Keratinocyte (primary cell): ENCODE data around the gene HLA-DMA. TPM values are rescaled to one million over a fixed set of nuclear protein-coding genes. Genes with fewer than 3 reads are reported as not detected.

Source experiments
- DNase-seq: peaks from one replicate; pipeline ENCODE4 v3.0.0-alpha.2; 2011; ENCODE audit warnings: low read depth, missing footprints, low spot score
- FAIRE-seq: peaks from 2 replicates; lab custom pipeline; 2011; peaks lifted over from hg19 to GRCh38; lab: Jason Lieb, UNC
- H2AFZ ChIP-seq: 2 replicates; pipeline ENCODE4 v1.6.0; 2012; ENCODE audit warnings: low read length, control low read depth, inconsistent platforms; ENCODE audit not compliant: control insufficient read depth
- H3K27ac ChIP-seq: 2 replicates; pipeline ENCODE4 v1.5.1; 2011; ENCODE audit warnings: low read length; ENCODE audit not compliant: control insufficient read depth, insufficient read depth
- H3K27me3 ChIP-seq: 3 replicates; pipeline ENCODE4 v1.6.0; 2011; ENCODE audit warnings: low read length; ENCODE audit not compliant: control insufficient read depth, insufficient read depth; ENCODE audit errors: extremely low read depth
- H3K36me3 ChIP-seq, 2 experiments: 2 replicates in 1 of 2; 3 replicates in 1 of 2; pipeline ENCODE4 v1.5.1; 2011; ENCODE audit warnings: low read length in 2 of 2, mild to moderate bottlenecking in 1 of 2; ENCODE audit not compliant: control insufficient read depth in 2 of 2, insufficient read depth in 2 of 2; ENCODE audit errors: extremely low read depth in 1 of 2
- H3K4me1 ChIP-seq: 3 replicates; pipeline ENCODE4 v1.5.1; 2011; ENCODE audit warnings: low read length; ENCODE audit not compliant: control insufficient read depth, insufficient read depth; ENCODE audit errors: extremely low read depth
- H3K4me2 ChIP-seq: 3 replicates; pipeline ENCODE4 v1.6.0; 2011; ENCODE audit warnings: low read depth, low read length; ENCODE audit not compliant: control insufficient read depth, insufficient read depth; ENCODE audit errors: extremely low read depth
- H3K4me3 ChIP-seq, 3 experiments: fragments of 200-600 bp in 1 of 3; sonication (generic) in 1 of 3; 2 replicates in 2 of 3; 3 replicates in 1 of 3; pipeline ENCODE4 v1.5.1; 2011 to 2016; ENCODE audit warnings: low read length in 3 of 3, mild to moderate bottlenecking in 3 of 3, control low read depth in 2 of 3, inconsistent platforms in 1 of 3, low read depth in 1 of 3, mixed read lengths in 1 of 3, mixed run types in 1 of 3, moderate library complexity in 1 of 3; ENCODE audit not compliant: control insufficient read depth in 2 of 3, insufficient read depth in 2 of 3; ENCODE audit errors: extremely low read depth in 1 of 3
- H3K79me2 ChIP-seq: 2 replicates; pipeline ENCODE4 v1.6.0; 2012; ENCODE audit warnings: low read length; ENCODE audit not compliant: control insufficient read depth, insufficient read depth
- H3K9ac ChIP-seq: 3 replicates; pipeline ENCODE4 v1.6.0; 2011; ENCODE audit warnings: low read length; ENCODE audit not compliant: control insufficient read depth, insufficient read depth; ENCODE audit errors: extremely low read depth
- H3K9me1 ChIP-seq: 3 replicates; pipeline ENCODE4 v1.6.0; 2011; ENCODE audit warnings: low read length; ENCODE audit not compliant: control insufficient read depth, insufficient read depth; ENCODE audit errors: extremely low read depth
- H3K9me3 ChIP-seq: 2 replicates; pipeline ENCODE4 v1.5.1; 2012; ENCODE audit warnings: low read depth, low read length; ENCODE audit not compliant: control insufficient read depth
- H4K20me1 ChIP-seq: 3 replicates; pipeline ENCODE4 v1.6.0; 2011; ENCODE audit warnings: low read length; ENCODE audit not compliant: control insufficient read depth, insufficient read depth; ENCODE audit errors: extremely low read depth
- EZH2 ChIP-seq: IDR thresholded peaks from one replicate; pipeline ENCODE4 v1.6.1; 2012; ENCODE audit warnings: inconsistent platforms, mild to moderate bottlenecking, low read length, moderate library complexity
- dilution Hi-C: fragments of 300-500 bp; cut with MboI; formaldehyde crosslinking; loops from one replicate; pipeline ENCODE4 v1.7.0; 2020; ENCODE audit warnings: low sequenced_read_pairs; ENCODE audit not compliant: extremely low pct_ligation_motif_present
- polyA plus RNA-seq, 5 experiments: library from polyadenylated mRNA; depleted of rRNA in 3 of 5; stranded (reverse) in 3 of 5; stranded (forward) in 1 of 5; unstranded in 1 of 5; fragments of >200 nt; gene quantifications; 1 replicate in 1 of 5; 2 replicates in 3 of 5; 3 replicates in 1 of 5; pipeline versions ENCODE4 v1.2.1 to v1.2.3, GENCODE V29; 2011 to 2012; ENCODE audit warnings: missing spikeins in 2 of 5, low read depth in 1 of 5, low replicate concordance in 1 of 5
- TF ChIP-seq, protein P1 (sequence below), 3 experiments: IDR thresholded peaks in 1 of 3; conservative IDR thresholded peaks in 1 of 3; optimal IDR thresholded peaks in 1 of 3; 2 replicates in 2 of 3; 3 replicates in 1 of 3; pipeline versions ENCODE3 to v1.5.1; 2011; ENCODE audit warnings: low read length in 3 of 3, mild to moderate bottlenecking in 3 of 3, moderate library complexity in 2 of 3, control low read depth in 1 of 3, inconsistent platforms in 1 of 3; ENCODE audit not compliant: insufficient read depth in 2 of 3; ENCODE audit errors: extremely low read depth in 1 of 3

Gene HLA-DMA
- polyA plus RNA-seq, 1 donor (not counting 4 experiments of a cell fraction or from before 2014, with no cell fraction given): 2.6 TPM

GRCh38 chr6:32970413-32971241 is 17.7 kb upstream of the HLA-DMA start:
- Histone ChIP-seq H3K9me3 (no peaks in the 10 kb centered on the region), H3K4me2 (peak overlapping the region; percentile 74), H3K27ac (peak overlapping the region; percentile 100), H3K9me1 (no peaks in the 10 kb centered on the region), H3K79me2 (peaks cover 46% of the 10 kb centered on the region), H3K36me3 (peaks cover 22 to 36% of the 10 kb centered on the region in 2 experiments), H3K4me3 (peak overlapping the region; percentile 58 to 87 (median 79)), H3K27me3 (no peaks in the 10 kb centered on the region), H3K9ac (peak overlapping the region; percentile 100), H2AFZ (no peak overlapping the region), H4K20me1 (peaks cover 33% of the 10 kb centered on the region), H3K4me1 (peaks cover 19% of the 10 kb centered on the region)
- dilution Hi-C loops: no loop called here
- TF ChIP-seq EZH2: no peak
- TF ChIP-seq, protein P1, sequence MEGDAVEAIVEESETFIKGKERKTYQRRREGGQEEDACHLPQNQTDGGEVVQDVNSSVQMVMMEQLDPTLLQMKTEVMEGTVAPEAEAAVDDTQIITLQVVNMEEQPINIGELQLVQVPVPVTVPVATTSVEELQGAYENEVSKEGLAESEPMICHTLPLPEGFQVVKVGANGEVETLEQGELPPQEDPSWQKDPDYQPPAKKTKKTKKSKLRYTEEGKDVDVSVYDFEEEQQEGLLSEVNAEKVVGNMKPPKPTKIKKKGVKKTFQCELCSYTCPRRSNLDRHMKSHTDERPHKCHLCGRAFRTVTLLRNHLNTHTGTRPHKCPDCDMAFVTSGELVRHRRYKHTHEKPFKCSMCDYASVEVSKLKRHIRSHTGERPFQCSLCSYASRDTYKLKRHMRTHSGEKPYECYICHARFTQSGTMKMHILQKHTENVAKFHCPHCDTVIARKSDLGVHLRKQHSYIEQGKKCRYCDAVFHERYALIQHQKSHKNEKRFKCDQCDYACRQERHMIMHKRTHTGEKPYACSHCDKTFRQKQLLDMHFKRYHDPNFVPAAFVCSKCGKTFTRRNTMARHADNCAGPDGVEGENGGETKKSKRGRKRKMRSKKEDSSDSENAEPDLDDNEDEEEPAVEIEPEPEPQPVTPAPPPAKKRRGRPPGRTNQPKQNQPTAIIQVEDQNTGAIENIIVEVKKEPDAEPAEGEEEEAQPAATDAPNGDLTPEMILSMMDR (optimal IDR thresholded peaks at IDR 0.05 in 1 of 3, IDR thresholded peaks at IDR 0.05 in 1 of 3, conservative IDR thresholded peaks at IDR 0.05 in 1 of 3; ENCODE audit: extremely low read depth in 1 of 3, insufficient read depth in 2 of 3, low read length in 3 of 3): no peak
- FAIRE-seq (no peak), DNase-seq (no peak)

- Histone ChIP-seq H4K20me1 (peaks cover 26% of the 10 kb centered on the region), H2AFZ (no peak overlapping the region), H3K4me2 (peak overlapping the region; percentile 74), H3K36me3 (peaks cover 19 to 28% of the 10 kb centered on the region in 2 experiments), H3K9ac (peak overlapping the region; percentile 100), H3K27ac (peak overlapping the region; percentile 100), H3K79me2 (peaks cover 39% of the 10 kb centered on the region), H3K4me1 (peaks cover 11% of the 10 kb centered on the region), H3K9me1 (no peaks in the 10 kb centered on the region), H3K4me3 (peak overlapping the region; percentile 58 to 87 (median 74)), H3K9me3 (no peaks in the 10 kb centered on the region), H3K27me3 (no peaks in the 10 kb centered on the region)
- FAIRE-seq (no peak), DNase-seq (no peak)
- dilution Hi-C loops: no loop called here
- TF ChIP-seq, protein P1 (optimal IDR thresholded peaks at IDR 0.05 in 1 of 3, IDR thresholded peaks at IDR 0.05 in 1 of 3, conservative IDR thresholded peaks at IDR 0.05 in 1 of 3; ENCODE audit: extremely low read depth in 1 of 3, insufficient read depth in 2 of 3, low read length in 3 of 3): peak in 2 of 3 experiments; percentile 16 to 31
- no peak for TF ChIP-seq EZH2
Observed at GRCh38 chr6:32969685-32970412, 17.0 kb upstream of the HLA-DMA start.
